Measurements from ENCODE around the gene PITPNC1. TPM values are rescaled to one million over a fixed set of nuclear protein-coding genes. Genes with fewer than 3 reads are reported as not detected.

PITPNC1 gene
- total RNA-seq, 4 donors from 2014 or later = 1.9 to 12.4 (median 5.2) TPM

- Histone ChIP-seq H3K9me3 (no peaks in the 10 kb centered on the region), H3K36me3 (no peaks in the 10 kb centered on the region), H3K27me3 (no peaks in the 10 kb centered on the region), H3K27ac (no peak overlapping the region), H3K4me3 (no peak overlapping the region), H3K4me1 (no peaks in the 10 kb centered on the region)
- DNase-seq = peak in 1 of 3 donors; percentile 36
- no peak for TF ChIP-seq POLR2A (IDR thresholded peaks at IDR 0.05)
- TF ChIP-seq CTCF (IDR thresholded peaks at IDR 0.05) = no peak
Measured at GRCh38 chr17:67615011-67615561, 238.0 kb downstream of the PITPNC1 start.

- Histone ChIP-seq H3K4me1 (no peaks in the 10 kb centered on the region), H3K27me3 (no peaks in the 10 kb centered on the region), H3K4me3 (no peak overlapping the region), H3K36me3 (no peaks in the 10 kb centered on the region), H3K9me3 (no peaks in the 10 kb centered on the region), H3K27ac (no peak overlapping the region)
- peak in 1 of 3 donors; percentile 24 for DNase-seq
- TF ChIP-seq CTCF (IDR thresholded peaks at IDR 0.05) (no peak), POLR2A (IDR thresholded peaks at IDR 0.05) (no peak)
Measured at GRCh38 chr17:67615736-67616135, 238.7 kb downstream of the PITPNC1 start.

GRCh38 chr17:67617304-67617899 lies 240.3 kb downstream of the PITPNC1 start:
- Histone ChIP-seq H3K4me1 (no peaks in the 10 kb centered on the region), H3K27ac (no peak overlapping the region), H3K4me3 (no peak overlapping the region), H3K9me3 (no peaks in the 10 kb centered on the region), H3K27me3 (no peaks in the 10 kb centered on the region), H3K36me3 (no peaks in the 10 kb centered on the region)
- DNase-seq = no peak
- TF ChIP-seq CTCF (IDR thresholded peaks at IDR 0.05) = no peak
- no peak for TF ChIP-seq POLR2A (IDR thresholded peaks at IDR 0.05)

- no peak for TF ChIP-seq CTCF (IDR thresholded peaks at IDR 0.05)
- no peak for TF ChIP-seq POLR2A (IDR thresholded peaks at IDR 0.05)
- no peaks in the 10 kb centered on the region for H3K36me3 ChIP-seq
- DNase-seq = no peak
Measured at GRCh38 chr17:67619555-67619954, 242.5 kb downstream of the PITPNC1 start.

GRCh38 chr17:67620088-67620487 lies 243.0 kb downstream of the PITPNC1 start:
- Histone ChIP-seq H3K4me1 (no peaks in the 10 kb centered on the region), H3K36me3 (no peaks in the 10 kb centered on the region), H3K27ac (no peak overlapping the region), H3K4me3 (no peak overlapping the region), H3K9me3 (no peaks in the 10 kb centered on the region), H3K27me3 (no peaks in the 10 kb centered on the region)
- TF ChIP-seq CTCF (IDR thresholded peaks at IDR 0.05) (no peak), POLR2A (IDR thresholded peaks at IDR 0.05) (no peak)
- no peak for DNase-seq

More at GRCh38 chr17:67619555-67619954, 242.5 kb downstream of the PITPNC1 start:
- no peak overlapping the region for H3K27ac ChIP-seq
- H3K27me3 ChIP-seq = no peaks in the 10 kb centered on the region
- H3K9me3 ChIP-seq = no peaks in the 10 kb centered on the region
- no peaks in the 10 kb centered on the region for H3K4me1 ChIP-seq
- no peak overlapping the region for H3K4me3 ChIP-seq

Measured in Peyer's patch (tissue), 4 donors.